ENCODE results near the gene PLBD2. TPM values are rescaled to one million over a fixed set of nuclear protein-coding genes. Genes with fewer than 3 reads are reported as not detected.

PLBD2 gene
- total and polyA plus RNA-seq, 9 of the 15 experiments (the other 6 are each of a cell fraction or from before 2014, with no cell fraction given) = 2.4 to 37.4 (median 6.0) TPM

DNA sequence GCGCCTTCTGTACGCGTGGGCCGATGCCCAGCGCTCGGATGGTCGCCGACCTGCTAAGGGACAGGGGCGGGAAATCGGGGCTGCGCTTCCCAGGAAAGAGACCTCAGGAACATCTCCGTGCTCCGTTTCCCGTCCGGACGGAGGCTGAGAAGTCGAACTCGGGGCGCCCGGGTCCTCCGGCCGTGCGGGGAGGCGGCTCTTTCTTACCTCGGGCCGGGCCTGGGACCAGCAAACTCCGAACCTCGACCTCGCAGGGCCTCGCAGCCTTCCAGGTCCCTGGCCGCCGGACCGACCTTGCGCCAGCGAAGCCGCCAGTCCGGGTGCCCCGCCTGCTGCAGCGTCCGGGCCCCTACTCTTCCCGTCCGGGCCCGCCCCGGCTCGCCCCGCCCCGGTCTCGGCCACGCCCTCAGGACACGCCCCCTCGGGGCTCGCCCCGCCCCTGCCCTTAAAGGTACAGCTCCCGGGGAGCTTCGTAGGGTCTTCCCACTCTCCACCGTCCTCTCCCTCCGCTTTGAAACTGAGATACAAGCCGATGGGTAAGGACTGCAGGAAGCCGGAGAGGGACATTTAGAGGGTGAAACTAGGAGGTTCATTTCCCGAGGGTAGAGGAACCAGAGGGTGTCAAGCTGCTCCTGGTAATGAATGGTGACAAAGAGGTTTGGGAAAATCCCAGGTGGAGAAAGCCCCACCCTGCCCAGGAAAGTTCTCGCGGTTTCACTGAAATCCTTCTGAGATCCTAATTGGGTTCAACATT is 23.4 kb upstream of the PLBD2 start, which contains the start of gene SLC8B1:
Gene SLC8B1, minus strand, starts transcription at position 324 of the 754 bp plus-strand sequence. CDS start 2,231 bp downstream, outside the sequence.
- intact Hi-C loops (cut with micrococcal nuclease) = loop anchor here (1.0 kb wide), 1 partner anchor 23 kb away; the partner anchor contains the start of gene PLBD2
- H4K20me1 ChIP-seq (replicated peaks; ENCODE audit: control insufficient read depth, insufficient read depth, low read length) = no peaks in the 10 kb centered on the region
- DNase-seq (ENCODE audit: extremely low read depth in 1 of 4, low spot score in 3 of 4) (peak; percentile 86 to 98 (median 96)), ATAC-seq (peak; percentile 98), FAIRE-seq (peak; percentile 70)
- CTCF ChIA-PET (ENCODE audit: low intra/inter-chr PET ratio) = interaction anchor here (0.7 kb wide), 1 partner anchor 342 kb away, joined by 3 read pairs; no protein-coding TSS in a partner anchor
- no peaks in the 10 kb centered on the region for H3K9me3 ChIP-seq (replicated peaks; ENCODE audit: control insufficient read depth, insufficient read depth, low read depth, low read length)
- H3K27me3 ChIP-seq (ENCODE audit: control insufficient read depth in 2 of 2, insufficient read depth in 2 of 2, low read length in 2 of 2) = no peaks in the 10 kb centered on the region
- peak within 1 kb of the TSS; percentile 98 for H2AFZ ChIP-seq (ENCODE audit: low read depth, low read length)
- H3K4me2 ChIP-seq (ENCODE audit: insufficient read depth, low read length) = peak within 1 kb of the TSS; percentile 95
- H3K4me1 ChIP-seq (replicated peaks in 1 of 2; ENCODE audit: control insufficient read depth in 2 of 2, insufficient read depth in 2 of 2, low read length in 2 of 2) = peaks cover 22 to 24% of the 10 kb centered on the region in 2 experiments
- WGBS (ENCODE audit: insufficient coverage, low coverage, missing lambda C conversion rate) = under 1% methylated on average over 52 of the region's 62 CpGs
- H3K9ac ChIP-seq (ENCODE audit: insufficient read depth in 1 of 2, low read depth in 2 of 2, low read length in 2 of 2) = peak within 1 kb of the TSS; percentile 77 to 93
- peak within 1 kb of the TSS; percentile 60 for H3K4me3 ChIP-seq
- peak within 1 kb of the TSS; percentile 80 for H3K27ac ChIP-seq (ENCODE audit: extremely low read depth, low read depth, low read length)
- peaks cover 30% of the 10 kb centered on the region; the same call in 2 of the 3 replicates for H3K36me3 ChIP-seq (ENCODE audit: control insufficient read depth, insufficient read depth, low read length)
- POLR2A ChIA-PET = interaction anchor here (0.6 to 2.4 kb wide), 7 partner anchors 11 to 569 kb away, joined by 3 to 9 read pairs (median 3); partner anchors contain the start of gene PLBD2
- H3K79me2 ChIP-seq (ENCODE audit: control insufficient read depth, insufficient read depth, low read length) = peaks cover 18% of the 10 kb centered on the region
- in situ Hi-C loops (cut with MboI) = no loop called here
- no peaks in the 10 kb centered on the region for H3K9me1 ChIP-seq (ENCODE audit: control insufficient read depth, insufficient read depth, low read length)
- BruUV-seq (replicated peaks) = no TSS peak
- TF ChIP-seq ZBED1 (IDR thresholded peaks at IDR 0.05) = no peak
- no peak for TF ChIP-seq ZNF133 (CRISPR knock-in tag; IDR thresholded peaks at IDR 0.05)
- no peak for TF ChIP-seq ZBTB1 (CRISPR knock-in tag; IDR thresholded peaks at IDR 0.05; ENCODE audit: borderline replicate concordance, low read depth)
- TF ChIP-seq, protein P1, sequence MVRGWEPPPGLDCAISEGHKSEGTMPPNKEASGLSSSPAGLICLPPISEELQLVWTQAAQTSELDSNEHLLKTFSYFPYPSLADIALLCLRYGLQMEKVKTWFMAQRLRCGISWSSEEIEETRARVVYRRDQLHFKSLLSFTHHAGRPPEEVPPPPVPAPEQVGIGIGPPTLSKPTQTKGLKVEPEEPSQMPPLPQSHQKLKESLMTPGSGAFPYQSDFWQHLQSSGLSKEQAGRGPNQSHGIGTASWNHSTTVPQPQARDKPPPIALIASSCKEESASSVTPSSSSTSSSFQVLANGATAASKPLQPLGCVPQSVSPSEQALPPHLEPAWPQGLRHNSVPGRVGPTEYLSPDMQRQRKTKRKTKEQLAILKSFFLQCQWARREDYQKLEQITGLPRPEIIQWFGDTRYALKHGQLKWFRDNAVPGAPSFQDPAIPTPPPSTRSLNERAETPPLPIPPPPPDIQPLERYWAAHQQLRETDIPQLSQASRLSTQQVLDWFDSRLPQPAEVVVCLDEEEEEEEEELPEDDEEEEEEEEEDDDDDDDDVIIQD (CRISPR knock-in tag; IDR thresholded peaks at IDR 0.05) = no peak
- TF ChIP-seq MYC (IDR thresholded peaks at IDR 0.05; ENCODE audit: low read depth, low read length) = 0 out of 2 replicates have a peak, but pooled peaks have one; percentile 10
- TF ChIP-seq MYC (CRISPR knock-in tag; IDR thresholded peaks at IDR 0.05; ENCODE audit: borderline replicate concordance, low read depth) = 0 out of 2 replicates have a peak, but pooled peaks have one; percentile 32
- no peak for TF ChIP-seq YBX1 (IDR thresholded peaks at IDR 0.05)
- no peak for TF ChIP-seq ZNF140 (CRISPR knock-in tag; IDR thresholded peaks at IDR 0.05)
- TF ChIP-seq KDM5B (IDR thresholded peaks at IDR 0.05; ENCODE audit: insufficient replicate concordance, low read depth, low read length) = peak; percentile 88
- TF ChIP-seq HNRNPL (IDR thresholded peaks at IDR 0.05; ENCODE audit: low read depth, low read length) = no peak
- TF ChIP-seq HMGN3 (IDR thresholded peaks at IDR 0.05; ENCODE audit: borderline replicate concordance, extremely low read depth, insufficient read length, low read depth, low read length) = peak; percentile 73
- 0 out of 2 replicates have a peak, but pooled peaks have one; percentile 28 for TF ChIP-seq RNF2 (IDR thresholded peaks at IDR 0.05)
- TF ChIP-seq ESRRA (IDR thresholded peaks at IDR 0.05; ENCODE audit: borderline replicate concordance, low read depth) = peak; percentile 43; the same call in 1 of the 2 replicates
- TF ChIP-seq, protein P2, sequence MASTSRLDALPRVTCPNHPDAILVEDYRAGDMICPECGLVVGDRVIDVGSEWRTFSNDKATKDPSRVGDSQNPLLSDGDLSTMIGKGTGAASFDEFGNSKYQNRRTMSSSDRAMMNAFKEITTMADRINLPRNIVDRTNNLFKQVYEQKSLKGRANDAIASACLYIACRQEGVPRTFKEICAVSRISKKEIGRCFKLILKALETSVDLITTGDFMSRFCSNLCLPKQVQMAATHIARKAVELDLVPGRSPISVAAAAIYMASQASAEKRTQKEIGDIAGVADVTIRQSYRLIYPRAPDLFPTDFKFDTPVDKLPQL (IDR thresholded peaks at IDR 0.05; ENCODE audit: extremely low read depth, insufficient read length) = peak; percentile 61
- peak; percentile 75 for TF ChIP-seq SP1 (CRISPR knock-in tag; IDR thresholded peaks at IDR 0.05)
- TF ChIP-seq, protein P3, sequence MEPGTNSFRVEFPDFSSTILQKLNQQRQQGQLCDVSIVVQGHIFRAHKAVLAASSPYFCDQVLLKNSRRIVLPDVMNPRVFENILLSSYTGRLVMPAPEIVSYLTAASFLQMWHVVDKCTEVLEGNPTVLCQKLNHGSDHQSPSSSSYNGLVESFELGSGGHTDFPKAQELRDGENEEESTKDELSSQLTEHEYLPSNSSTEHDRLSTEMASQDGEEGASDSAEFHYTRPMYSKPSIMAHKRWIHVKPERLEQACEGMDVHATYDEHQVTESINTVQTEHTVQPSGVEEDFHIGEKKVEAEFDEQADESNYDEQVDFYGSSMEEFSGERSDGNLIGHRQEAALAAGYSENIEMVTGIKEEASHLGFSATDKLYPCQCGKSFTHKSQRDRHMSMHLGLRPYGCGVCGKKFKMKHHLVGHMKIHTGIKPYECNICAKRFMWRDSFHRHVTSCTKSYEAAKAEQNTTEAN (CRISPR knock-in tag; IDR thresholded peaks at IDR 0.05) = no peak

All from K562 (cell line).